Glomerular visceral epithelial cell (primary cell): Measurements from ENCODE around the gene PALS1.
"Not testable (repeated sequence)": the region's sequence is repeated elsewhere in the genome, so short reads cannot be mapped to it uniquely, and the experiment has no call there.

Experiments used
- DNase-seq: peaks from one replicate; pipeline ENCODE4 v3.0.0-alpha.2; 2016; ENCODE audit errors: extremely low spot score

Gene PALS1

GRCh38 chr14:67257906-67258305 lies 16.7 kb downstream of the PALS1 start:
- DNase-seq, result no peak

GRCh38 chr14:67260965-67261364 lies 19.7 kb downstream of the PALS1 start:
- no peak for DNase-seq

GRCh38 chr14:67263499-67264149 lies 22.4 kb downstream of the PALS1 start:
- no peak for DNase-seq

GRCh38 chr14:67265131-67265530 lies 23.9 kb downstream of the PALS1 start:
- no peak for DNase-seq

GRCh38 chr14:67267576-67268328 lies 26.5 kb downstream of the PALS1 start:
- DNase-seq, result no peak

- no peak for DNase-seq
Measured at GRCh38 chr14:67268426-67269150, 27.4 kb downstream of the PALS1 start.

- DNase-seq, result peak; percentile 48
Measured at GRCh38 chr14:67269298-67270060, 28.2 kb downstream of the PALS1 start.

GRCh38 chr14:67270145-67270753 lies 29.0 kb downstream of the PALS1 start:
- no peak for DNase-seq

- no peak for DNase-seq
Measured at GRCh38 chr14:67270933-67271332, 29.7 kb downstream of the PALS1 start.

GRCh38 chr14:67273281-67273680 lies 32.0 kb downstream of the PALS1 start:
- not testable (repeated sequence) for DNase-seq

- DNase-seq, result no peak
Measured at GRCh38 chr14:67276131-67276530, 34.9 kb downstream of the PALS1 start.

GRCh38 chr14:67280506-67280905 lies 39.3 kb downstream of the PALS1 start:
- DNase-seq, result no peak

GRCh38 chr14:67285876-67286452 lies 44.7 kb downstream of the PALS1 start:
- DNase-seq, result peak; percentile 30
